ENCODE results near the gene RNU1-3.
"Not testable (repeated sequence)": the region's sequence is repeated elsewhere in the genome, so short reads cannot be mapped to it uniquely, and the experiment has no call there.

Gene RNU1-3

DNA sequence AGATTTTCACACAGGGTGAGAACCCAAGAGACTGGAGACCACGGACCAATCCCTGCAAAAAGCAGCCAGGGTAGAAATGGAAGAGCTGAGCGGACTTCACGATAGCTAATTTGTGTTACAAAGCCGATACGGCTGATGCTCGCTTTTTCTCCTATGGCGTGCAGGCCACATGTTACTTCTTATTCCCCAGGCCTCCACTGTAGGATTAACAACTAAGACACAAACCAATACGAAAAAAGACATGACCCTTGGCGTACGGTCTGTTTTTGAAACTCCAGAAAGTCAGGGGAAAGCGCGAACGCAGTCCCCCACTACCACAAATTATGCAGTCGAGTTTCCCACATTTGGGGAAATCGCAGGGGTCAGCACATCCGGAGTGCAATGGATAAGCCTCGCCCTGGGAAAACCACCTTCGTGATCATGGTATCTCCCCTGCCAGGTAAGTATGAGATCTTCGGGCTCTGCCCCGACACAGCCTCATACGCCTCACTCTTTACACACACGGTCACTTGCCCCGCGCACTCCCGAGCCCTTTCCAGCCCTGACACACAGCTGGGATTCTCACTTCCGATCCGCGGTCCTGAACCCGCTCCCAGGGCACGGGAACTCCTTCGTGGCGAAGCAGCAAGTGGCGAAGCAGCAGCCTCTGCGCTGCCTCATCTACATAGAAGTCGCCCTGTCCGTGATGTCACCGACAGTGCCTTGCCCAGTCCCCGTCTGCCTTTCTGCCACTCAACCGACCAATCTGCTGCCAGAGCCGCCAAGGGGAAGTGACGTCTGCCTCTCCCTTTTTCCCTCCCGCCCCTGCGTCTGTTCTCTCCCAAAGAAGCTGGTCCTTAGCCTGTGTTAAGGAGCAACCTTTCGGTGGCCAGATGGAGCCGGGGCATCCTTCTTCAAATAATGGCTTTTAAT, at the start of gene RNU1-3:
TSS of gene RNU1-3 (minus strand) at position 447 of the 912 bp plus-strand sequence.
- H3K4me3 Mint-ChIP-seq; DNase-seq; H3K36me3 Mint-ChIP-seq (ENCODE audit: low read depth); H3K27ac Mint-ChIP-seq; H3K4me1 Mint-ChIP-seq; H3K9me3 Mint-ChIP-seq; H3K27me3 Mint-ChIP-seq (ENCODE audit: low read depth, poor library complexity): not testable (repeated sequence)

DNA sequence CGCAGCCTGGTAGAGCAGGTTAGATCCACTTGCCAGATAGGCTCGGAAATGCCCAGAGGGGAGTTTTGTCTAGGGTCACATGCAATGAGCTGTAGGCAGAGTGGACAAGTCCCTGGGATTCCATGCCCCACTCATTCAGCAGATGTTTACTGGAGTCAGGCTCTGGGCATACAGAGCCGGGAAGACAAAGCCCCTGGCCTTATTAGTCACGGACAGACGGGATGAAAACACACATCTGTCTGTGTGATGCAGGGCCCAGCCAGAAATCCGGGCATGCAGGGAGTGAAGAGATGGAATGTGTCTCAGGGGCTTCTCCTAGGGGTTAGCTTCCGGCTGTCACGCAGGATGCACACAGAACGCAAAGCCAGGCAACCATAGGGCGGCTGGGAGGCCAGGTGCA, 46.7 kb upstream of the RNU1-3 start:
- H3K9me3 Mint-ChIP-seq; H3K36me3 Mint-ChIP-seq (ENCODE audit: low read depth); H3K4me3 Mint-ChIP-seq; H3K27me3 Mint-ChIP-seq (ENCODE audit: low read depth, poor library complexity); H3K27ac Mint-ChIP-seq; DNase-seq: not testable (repeated sequence)
- peaks cover 13% of the 10 kb centered on the region for H3K4me1 Mint-ChIP-seq

DNA sequence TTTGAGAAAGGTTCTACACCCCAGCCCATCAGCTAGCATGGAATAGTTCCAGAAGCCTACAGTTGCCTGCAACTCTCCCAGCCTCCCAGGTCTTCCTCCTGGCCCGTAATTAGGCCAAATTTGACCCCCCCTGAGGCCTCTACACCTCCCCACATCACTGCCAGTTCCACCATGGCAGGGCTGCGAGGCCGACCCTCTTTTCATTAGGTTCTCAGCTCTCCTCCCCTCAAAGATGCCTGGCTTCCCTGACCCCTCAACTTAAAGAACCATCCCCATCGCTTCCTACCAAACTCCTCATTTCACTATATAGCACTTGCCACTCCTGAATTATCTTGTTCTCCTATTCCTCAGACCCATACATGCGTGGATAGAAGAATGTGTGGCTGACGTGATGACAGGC, 46.2 kb upstream of the RNU1-3 start:
- not testable (repeated sequence) for H3K27ac Mint-ChIP-seq; H3K27me3 Mint-ChIP-seq (ENCODE audit: low read depth, poor library complexity); H3K9me3 Mint-ChIP-seq; H3K36me3 Mint-ChIP-seq (ENCODE audit: low read depth); DNase-seq; H3K4me3 Mint-ChIP-seq
- H3K4me1 Mint-ChIP-seq: peaks cover 11% of the 10 kb centered on the region

DNA sequence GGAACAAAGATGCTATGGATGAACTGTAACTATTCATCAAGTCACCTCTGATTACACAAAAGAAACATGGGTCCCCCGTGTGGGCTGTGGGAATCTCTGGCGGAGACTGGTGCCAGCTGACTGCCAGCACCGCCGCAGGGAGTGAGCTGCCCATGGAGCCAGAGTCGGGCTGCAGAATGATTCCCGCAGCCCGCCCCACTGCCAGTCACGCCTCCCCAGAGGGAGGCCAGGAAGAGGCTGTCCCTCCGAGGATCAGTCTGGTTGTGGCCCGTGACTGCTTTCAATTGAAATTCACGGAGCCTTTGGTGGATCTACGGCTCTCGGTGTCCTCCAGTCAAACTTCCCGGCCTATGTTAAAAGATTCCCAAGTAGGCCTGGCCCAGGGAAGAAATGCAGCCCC, 45.8 kb upstream of the RNU1-3 start:
- not testable (repeated sequence) for H3K9me3 Mint-ChIP-seq; H3K4me1 Mint-ChIP-seq; H3K36me3 Mint-ChIP-seq (ENCODE audit: low read depth); H3K27ac Mint-ChIP-seq; H3K27me3 Mint-ChIP-seq (ENCODE audit: low read depth, poor library complexity); H3K4me3 Mint-ChIP-seq; DNase-seq

GRCh38 chr1:16712131-16712530, 45.4 kb upstream of the RNU1-3 start:
- H3K4me1 Mint-ChIP-seq; H3K9me3 Mint-ChIP-seq; H3K27me3 Mint-ChIP-seq (ENCODE audit: low read depth, poor library complexity); H3K36me3 Mint-ChIP-seq (ENCODE audit: low read depth); H3K27ac Mint-ChIP-seq; H3K4me3 Mint-ChIP-seq; DNase-seq: not testable (repeated sequence)

- not testable (repeated sequence) for H3K4me3 Mint-ChIP-seq; H3K27ac Mint-ChIP-seq; H3K27me3 Mint-ChIP-seq (ENCODE audit: low read depth, poor library complexity); H3K4me1 Mint-ChIP-seq; DNase-seq; H3K36me3 Mint-ChIP-seq (ENCODE audit: low read depth); H3K9me3 Mint-ChIP-seq
These were observed 43.9 kb upstream of the RNU1-3 start for GRCh38 chr1:16710618-16711017.

GRCh38 chr1:16709659-16710087, 42.9 kb upstream of the RNU1-3 start:
- H3K27me3 Mint-ChIP-seq (ENCODE audit: low read depth, poor library complexity); H3K27ac Mint-ChIP-seq; H3K4me1 Mint-ChIP-seq; H3K9me3 Mint-ChIP-seq; H3K36me3 Mint-ChIP-seq (ENCODE audit: low read depth); H3K4me3 Mint-ChIP-seq; DNase-seq: not testable (repeated sequence)

DNA sequence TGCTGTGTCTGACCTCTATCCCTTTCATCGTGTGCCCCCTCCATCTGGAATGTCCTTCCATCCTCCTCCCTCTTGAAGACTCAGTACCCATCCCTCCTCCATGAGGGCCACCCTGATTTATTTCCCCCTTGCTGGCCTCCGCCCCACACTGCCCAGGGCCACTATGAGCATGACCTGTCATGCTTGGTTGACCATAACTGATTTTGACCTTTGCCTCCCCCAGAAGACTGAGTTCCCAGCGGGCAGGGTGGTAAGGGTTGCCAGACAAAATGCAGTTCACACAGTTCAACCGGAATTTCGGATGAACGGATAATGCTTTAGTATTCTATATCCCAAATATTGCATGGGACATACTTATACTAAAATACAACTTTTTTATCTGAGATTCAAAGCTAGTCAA, 42.0 kb upstream of the RNU1-3 start:
- not testable (repeated sequence) for H3K4me1 Mint-ChIP-seq; DNase-seq; H3K27ac Mint-ChIP-seq; H3K36me3 Mint-ChIP-seq (ENCODE audit: low read depth); H3K4me3 Mint-ChIP-seq; H3K9me3 Mint-ChIP-seq; H3K27me3 Mint-ChIP-seq (ENCODE audit: low read depth, poor library complexity)

DNA sequence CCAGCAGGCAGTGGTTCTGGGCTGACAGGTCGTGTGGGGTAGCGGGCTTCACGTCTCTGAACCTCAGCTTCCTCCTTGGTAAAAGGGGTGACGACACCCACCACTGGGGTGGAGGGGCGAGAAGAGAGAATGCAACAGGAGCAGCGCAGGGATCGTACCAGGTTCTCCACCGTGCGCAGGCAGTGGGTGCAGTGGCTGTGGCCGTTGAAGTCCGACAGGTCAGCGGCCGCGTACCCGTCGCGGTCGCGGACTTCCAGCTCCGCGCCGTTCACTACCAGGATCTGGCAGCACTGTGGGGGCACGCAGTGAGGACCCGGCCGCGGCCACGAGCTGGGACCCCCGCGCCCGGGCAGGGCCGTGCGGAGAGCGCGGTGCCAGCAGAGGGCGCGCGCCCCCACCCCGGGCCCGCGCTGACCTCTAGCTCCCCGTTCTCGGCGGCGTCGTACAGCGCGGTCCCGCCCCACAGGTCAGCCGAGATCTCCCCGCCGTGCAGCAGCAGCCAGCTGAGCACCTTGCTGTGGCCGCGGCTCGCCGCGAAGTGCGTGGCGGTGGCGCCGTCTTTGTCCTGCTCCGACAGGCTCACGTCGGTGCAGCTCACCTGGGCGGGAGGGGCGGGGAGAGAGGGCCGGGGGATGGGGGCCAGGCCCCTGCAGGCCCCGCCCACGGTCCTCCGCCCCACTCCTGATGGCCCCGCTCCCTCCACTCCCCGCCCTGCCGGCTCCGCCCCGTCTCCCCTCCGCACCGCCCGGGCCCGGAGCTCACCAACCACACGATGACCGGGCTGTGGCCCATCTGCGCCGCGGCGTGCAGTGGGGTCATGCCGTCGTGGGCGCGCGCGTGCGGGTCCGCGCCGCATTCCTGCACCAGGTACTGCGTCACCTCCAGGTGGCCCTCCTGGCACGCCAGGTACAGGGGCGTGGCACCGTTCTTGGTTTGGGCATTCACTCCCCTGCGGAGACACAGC, 40.7 kb upstream of the RNU1-3 start:
- H3K27ac Mint-ChIP-seq; H3K27me3 Mint-ChIP-seq (ENCODE audit: low read depth, poor library complexity); H3K4me1 Mint-ChIP-seq; H3K9me3 Mint-ChIP-seq; H3K36me3 Mint-ChIP-seq (ENCODE audit: low read depth); H3K4me3 Mint-ChIP-seq; DNase-seq: not testable (repeated sequence)

DNA sequence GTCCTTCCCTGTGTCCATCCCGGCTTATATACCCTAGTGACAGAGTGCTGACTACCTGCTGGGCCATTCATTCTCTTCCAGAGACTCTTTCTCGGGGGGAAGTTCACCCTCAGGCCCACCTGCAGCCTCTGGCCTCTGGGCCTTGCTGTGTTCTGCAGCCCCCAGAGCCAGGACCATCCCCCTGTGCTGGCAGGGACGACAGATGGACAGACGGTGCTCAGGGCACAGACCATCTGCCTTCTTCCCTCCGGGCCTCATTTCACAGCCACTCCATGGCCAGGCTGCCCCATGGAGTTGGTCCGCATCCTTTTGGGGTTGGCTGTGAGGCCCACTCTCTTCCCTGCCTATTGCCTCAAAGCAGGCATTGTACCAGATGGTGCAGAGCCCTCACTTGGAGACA, 39.6 kb upstream of the RNU1-3 start:
- not testable (repeated sequence) for H3K4me1 Mint-ChIP-seq; DNase-seq; H3K9me3 Mint-ChIP-seq; H3K36me3 Mint-ChIP-seq (ENCODE audit: low read depth); H3K27ac Mint-ChIP-seq; H3K4me3 Mint-ChIP-seq; H3K27me3 Mint-ChIP-seq (ENCODE audit: low read depth, poor library complexity)

DNA sequence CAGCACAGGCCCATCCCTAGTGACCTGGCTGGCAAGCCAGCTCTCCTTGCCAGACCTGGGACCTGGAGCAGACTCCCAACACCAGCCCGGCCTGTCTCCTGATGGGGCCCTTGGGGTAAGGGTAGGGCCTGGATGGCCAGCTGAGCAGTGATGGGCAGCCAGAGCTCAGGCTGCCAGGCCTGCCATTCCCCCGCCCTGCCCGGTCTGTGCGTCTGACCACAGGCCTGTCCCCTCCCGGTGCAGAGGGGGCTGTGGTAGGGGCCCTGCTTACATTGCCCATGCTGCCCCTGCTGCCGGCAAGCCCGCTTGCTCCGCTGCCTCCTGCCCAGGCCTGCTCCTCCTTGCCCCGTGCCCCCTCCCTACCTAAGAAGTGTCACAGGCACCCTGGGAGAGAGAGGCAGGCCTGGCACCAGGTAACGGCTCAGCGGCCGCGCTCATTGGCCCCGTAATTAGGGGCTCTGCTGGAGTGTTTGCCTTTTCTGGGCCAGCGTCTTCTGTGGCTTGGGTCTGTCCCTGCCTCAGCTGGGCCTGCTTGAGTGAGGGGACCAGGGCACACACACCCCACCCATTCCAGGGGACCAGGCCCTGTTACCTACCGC, 37.9 kb upstream of the RNU1-3 start:
- not testable (repeated sequence) for H3K36me3 Mint-ChIP-seq (ENCODE audit: low read depth); H3K9me3 Mint-ChIP-seq; H3K4me3 Mint-ChIP-seq; H3K4me1 Mint-ChIP-seq; H3K27me3 Mint-ChIP-seq (ENCODE audit: low read depth, poor library complexity); H3K27ac Mint-ChIP-seq; DNase-seq

GRCh38 chr1:16704076-16704475, 37.3 kb upstream of the RNU1-3 start:
- not testable (repeated sequence) for H3K4me3 Mint-ChIP-seq; DNase-seq; H3K4me1 Mint-ChIP-seq; H3K27me3 Mint-ChIP-seq (ENCODE audit: low read depth, poor library complexity); H3K36me3 Mint-ChIP-seq (ENCODE audit: low read depth); H3K27ac Mint-ChIP-seq; H3K9me3 Mint-ChIP-seq

DNA sequence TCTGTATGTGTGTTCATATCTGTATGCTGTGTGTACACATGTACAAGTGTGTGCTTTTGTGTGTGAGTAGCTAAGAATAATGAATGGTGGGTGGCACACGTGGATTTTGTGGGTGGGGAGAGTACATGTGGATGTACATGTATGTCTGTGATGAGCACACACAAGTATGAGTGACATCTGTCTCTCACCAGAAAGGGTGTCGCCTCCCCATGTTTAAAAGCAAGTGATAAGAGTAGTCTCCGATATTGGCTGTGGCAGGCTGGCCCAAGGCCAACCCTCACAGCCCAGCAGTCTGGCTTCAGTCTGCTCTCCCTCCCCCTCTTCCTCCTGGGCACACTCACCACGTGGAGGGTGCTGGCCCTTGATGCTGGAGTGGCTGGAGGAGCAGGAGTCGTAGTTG, 36.9 kb upstream of the RNU1-3 start:
- not testable (repeated sequence) for H3K27me3 Mint-ChIP-seq (ENCODE audit: low read depth, poor library complexity); H3K9me3 Mint-ChIP-seq; H3K4me1 Mint-ChIP-seq; H3K27ac Mint-ChIP-seq; H3K4me3 Mint-ChIP-seq; H3K36me3 Mint-ChIP-seq (ENCODE audit: low read depth); DNase-seq

GRCh38 chr1:16703141-16703540, 36.4 kb upstream of the RNU1-3 start:
- not testable (repeated sequence) for H3K36me3 Mint-ChIP-seq (ENCODE audit: low read depth); H3K4me1 Mint-ChIP-seq

More at GRCh38 chr1:16703141-16703540, 36.4 kb upstream of the RNU1-3 start:
- not testable (repeated sequence) for H3K4me3 Mint-ChIP-seq; H3K27ac Mint-ChIP-seq; H3K27me3 Mint-ChIP-seq (ENCODE audit: low read depth, poor library complexity); H3K9me3 Mint-ChIP-seq; DNase-seq

All from nephron progenitor cell (in vitro differentiated cells).